Stimulated activated memory B cell treated with anti-CD40 and anti-IgM and Interleukin-4, amounts not matched to agents 10 μg/mL and 1 μg/mL and 100 μg/mL, for 72 hours (primary cell): ENCODE measurements around the gene COL20A1.

Experiments used
- ATAC-seq: fragments of 150-1000 bp; cut with Tn5 transposase; 2 replicates; pipeline ENCODE4 v1.10.0; 2021
- H3K27ac Mint-ChIP-seq: one replicate; pipeline ENCODE4 v1.8.0; 2022; ENCODE audit warnings: mild to moderate bottlenecking, mixed read lengths
- H3K27me3 Mint-ChIP-seq: one replicate; pipeline ENCODE4 v1.8.0; 2022; ENCODE audit warnings: mixed read lengths
- H3K36me3 Mint-ChIP-seq: one replicate; pipeline ENCODE4 v1.8.0; 2022; ENCODE audit warnings: mixed read lengths
- H3K4me1 Mint-ChIP-seq: one replicate; pipeline ENCODE4 v1.8.0; 2022; ENCODE audit warnings: mixed read lengths
- H3K4me3 Mint-ChIP-seq: one replicate; pipeline ENCODE4 v1.8.0; 2022; ENCODE audit warnings: mild to moderate bottlenecking, moderate library complexity, mixed read lengths
- H3K9me3 Mint-ChIP-seq: one replicate; pipeline ENCODE4 v1.8.0; 2022; ENCODE audit warnings: mixed read lengths

COL20A1 gene

GRCh38 chr20:63363981-63364561 lies 71.1 kb downstream of the COL20A1 start:
- Mint-ChIP-seq H3K27ac (no peak overlapping the region), H3K27me3 (peaks cover 77% of the 10 kb centered on the region), H3K36me3 (no peaks in the 10 kb centered on the region), H3K9me3 (no peaks in the 10 kb centered on the region), H3K4me1 (peaks cover 7% of the 10 kb centered on the region), H3K4me3 (no peak overlapping the region)
- no peak for ATAC-seq

- Mint-ChIP-seq H3K4me3 (no peak overlapping the region), H3K27ac (no peak overlapping the region), H3K4me1 (peaks cover 7% of the 10 kb centered on the region), H3K36me3 (no peaks in the 10 kb centered on the region), H3K27me3 (peaks cover 68% of the 10 kb centered on the region), H3K9me3 (no peaks in the 10 kb centered on the region)
- ATAC-seq, result no peak
These were observed 72.0 kb downstream of the COL20A1 start for GRCh38 chr20:63364801-63365585.

GRCh38 chr20:63365601-63366389 lies 72.8 kb downstream of the COL20A1 start:
- no peak for ATAC-seq
- H3K27me3 Mint-ChIP-seq, result peaks cover 63% of the 10 kb centered on the region
- H3K36me3 Mint-ChIP-seq, result no peaks in the 10 kb centered on the region
- no peak overlapping the region for H3K27ac Mint-ChIP-seq
- H3K9me3 Mint-ChIP-seq, result no peaks in the 10 kb centered on the region
- no peak overlapping the region for H3K4me3 Mint-ChIP-seq
- peaks cover 7% of the 10 kb centered on the region for H3K4me1 Mint-ChIP-seq

- H3K4me3 Mint-ChIP-seq, result no peak overlapping the region
- ATAC-seq, result no peak
- no peak overlapping the region for H3K27ac Mint-ChIP-seq
- peaks cover 7% of the 10 kb centered on the region for H3K4me1 Mint-ChIP-seq
- no peaks in the 10 kb centered on the region for H3K36me3 Mint-ChIP-seq
- no peaks in the 10 kb centered on the region for H3K9me3 Mint-ChIP-seq
- H3K27me3 Mint-ChIP-seq, result peaks cover 68% of the 10 kb centered on the region
These were observed 73.7 kb downstream of the COL20A1 start for GRCh38 chr20:63366390-63367365.

GRCh38 chr20:63367446-63368055 lies 74.6 kb downstream of the COL20A1 start:
- H3K27me3 Mint-ChIP-seq, result peaks cover 65% of the 10 kb centered on the region
- H3K36me3 Mint-ChIP-seq, result no peaks in the 10 kb centered on the region
- no peak overlapping the region for H3K27ac Mint-ChIP-seq
- H3K9me3 Mint-ChIP-seq, result no peaks in the 10 kb centered on the region
- no peak for ATAC-seq
- no peak overlapping the region for H3K4me3 Mint-ChIP-seq
- peaks cover 1% of the 10 kb centered on the region for H3K4me1 Mint-ChIP-seq

GRCh38 chr20:63368151-63368550 lies 75.2 kb downstream of the COL20A1 start:
- Mint-ChIP-seq H3K27ac (no peak overlapping the region), H3K4me3 (no peak overlapping the region), H3K4me1 (no peaks in the 10 kb centered on the region), H3K36me3 (no peaks in the 10 kb centered on the region), H3K9me3 (no peaks in the 10 kb centered on the region), H3K27me3 (peaks cover 65% of the 10 kb centered on the region)
- ATAC-seq, result no peak

- H3K4me3 Mint-ChIP-seq, result no peak overlapping the region
- no peak overlapping the region for H3K27ac Mint-ChIP-seq
- no peaks in the 10 kb centered on the region for H3K36me3 Mint-ChIP-seq
- H3K4me1 Mint-ChIP-seq, result no peaks in the 10 kb centered on the region
- no peaks in the 10 kb centered on the region for H3K9me3 Mint-ChIP-seq
- ATAC-seq, result no peak
- H3K27me3 Mint-ChIP-seq, result peaks cover 66% of the 10 kb centered on the region
These were observed 76.1 kb downstream of the COL20A1 start for GRCh38 chr20:63369024-63369530.

GRCh38 chr20:63369724-63370617 lies 77.0 kb downstream of the COL20A1 start:
- Mint-ChIP-seq H3K9me3 (no peaks in the 10 kb centered on the region), H3K4me3 (no peak overlapping the region), H3K27me3 (peaks cover 58% of the 10 kb centered on the region), H3K4me1 (no peaks in the 10 kb centered on the region), H3K36me3 (no peaks in the 10 kb centered on the region), H3K27ac (no peak overlapping the region)
- ATAC-seq, result no peak

GRCh38 chr20:63370618-63371187 lies 77.7 kb downstream of the COL20A1 start:
- H3K4me1 Mint-ChIP-seq, result no peaks in the 10 kb centered on the region
- H3K4me3 Mint-ChIP-seq, result no peak overlapping the region
- peaks cover 58% of the 10 kb centered on the region for H3K27me3 Mint-ChIP-seq
- H3K36me3 Mint-ChIP-seq, result no peaks in the 10 kb centered on the region
- no peak overlapping the region for H3K27ac Mint-ChIP-seq
- no peaks in the 10 kb centered on the region for H3K9me3 Mint-ChIP-seq
- ATAC-seq, result no peak

GRCh38 chr20:63371291-63371865 lies 78.4 kb downstream of the COL20A1 start:
- no peak for ATAC-seq
- Mint-ChIP-seq H3K27me3 (peaks cover 58% of the 10 kb centered on the region), H3K27ac (no peak overlapping the region), H3K36me3 (no peaks in the 10 kb centered on the region), H3K4me3 (no peak overlapping the region), H3K4me1 (no peaks in the 10 kb centered on the region), H3K9me3 (no peaks in the 10 kb centered on the region)

GRCh38 chr20:63372971-63373885 lies 80.2 kb downstream of the COL20A1 start:
- no peak overlapping the region for H3K4me3 Mint-ChIP-seq
- no peaks in the 10 kb centered on the region for H3K9me3 Mint-ChIP-seq

GRCh38 chr20:63373996-63374395 lies 81.0 kb downstream of the COL20A1 start:
- Mint-ChIP-seq H3K36me3 (no peaks in the 10 kb centered on the region), H3K27ac (no peak overlapping the region), H3K9me3 (no peaks in the 10 kb centered on the region), H3K4me1 (no peaks in the 10 kb centered on the region), H3K27me3 (peaks cover 72% of the 10 kb centered on the region), H3K4me3 (no peak overlapping the region)
- no peak for ATAC-seq

More at GRCh38 chr20:63372971-63373885, 80.2 kb downstream of the COL20A1 start:
- no peak for ATAC-seq
- Mint-ChIP-seq H3K4me1 (no peaks in the 10 kb centered on the region), H3K27me3 (peaks cover 64% of the 10 kb centered on the region), H3K27ac (no peak overlapping the region), H3K36me3 (no peaks in the 10 kb centered on the region)
